Measurements from ENCODE around the gene UAP1L1. TPM values are rescaled to one million over a fixed set of nuclear protein-coding genes. Genes with fewer than 3 reads are reported as not detected.

Gene UAP1L1
- total and polyA plus RNA-seq, 2 of the 8 experiments (the other 6 are each of a cell fraction or from before 2014, with no cell fraction given) = 2.0 to 5.4 TPM

DNA sequence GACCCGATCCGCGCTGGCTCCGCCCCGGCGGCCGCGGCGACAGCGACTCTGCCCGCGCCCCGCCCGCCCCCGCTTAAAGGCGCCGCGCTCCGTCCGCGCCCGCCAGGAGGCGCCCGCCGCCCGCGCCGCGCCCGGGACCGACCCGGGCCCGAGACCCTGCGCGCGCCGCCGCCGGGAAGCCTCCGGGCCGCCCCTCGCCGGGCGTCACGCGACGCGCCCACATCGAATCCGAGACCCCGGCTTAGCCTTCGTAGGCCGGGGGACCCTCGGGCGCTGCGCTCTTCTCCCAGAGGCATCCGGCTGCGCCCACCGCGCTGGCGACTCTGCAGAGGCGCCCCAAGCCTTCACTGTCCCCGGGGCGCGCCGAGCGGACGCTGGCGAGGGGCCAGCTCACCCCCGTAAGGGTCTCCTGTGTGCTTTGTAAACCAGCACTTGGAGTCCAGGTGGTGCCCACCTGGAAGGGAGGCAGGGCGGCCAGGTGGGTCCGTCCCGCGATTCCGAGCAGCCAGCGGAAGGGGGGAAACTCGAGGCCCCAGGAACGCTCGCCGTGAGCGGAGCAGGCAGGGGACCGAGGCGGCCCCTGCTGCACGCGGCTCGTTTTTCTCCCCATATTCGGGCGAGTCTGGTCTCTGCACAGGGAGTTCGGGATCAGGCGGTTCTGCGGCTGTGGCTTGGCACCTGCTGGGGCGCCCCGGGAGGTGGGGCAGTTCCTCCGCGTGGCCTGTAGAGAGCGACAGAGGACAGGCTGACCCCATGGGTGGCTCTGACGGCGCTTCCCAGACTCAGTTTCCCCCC, 48.9 kb upstream of the UAP1L1 start (continued):
- TF ChIP-seq CTCF (IDR thresholded peaks at IDR 0.05; ENCODE audit: control extremely low read depth in 1 of 3, insufficient read depth in 1 of 3, low read depth in 1 of 3, low read length in 3 of 3) = peak in 2 of 3 experiments; percentile 44 to 53; a peak in 3 of 4 replicates
- no peak for TF ChIP-seq PHF8 (conservative IDR thresholded peaks at IDR 0.05; ENCODE audit: low read depth, low read length)
- TF ChIP-seq HDAC2 (IDR thresholded peaks at IDR 0.05; ENCODE audit: borderline replicate concordance in 1 of 2, low read depth in 2 of 2, low read length in 2 of 2) = no peak
- no peak for TF ChIP-seq KDM5A (IDR thresholded peaks at IDR 0.05; ENCODE audit: low read length)
- TF ChIP-seq E2F6 (IDR thresholded peaks at IDR 0.05) = peak; percentile 58
- TF ChIP-seq RAD21 (IDR thresholded peaks at IDR 0.05 in 1 of 2, conservative IDR thresholded peaks at IDR 0.05 in 1 of 2; ENCODE audit: low read depth in 2 of 2, low read length in 2 of 2) = peak; percentile 8 to 21; a peak in 2 of 4 replicates
- no peak for TF ChIP-seq BRCA1 (IDR thresholded peaks at IDR 0.05; ENCODE audit: low read depth, low read length)
- peak; percentile 61 for TF ChIP-seq ASH2L (IDR thresholded peaks at IDR 0.05; ENCODE audit: low read length)
- no peak for TF ChIP-seq RBBP5 (IDR thresholded peaks at IDR 0.05; ENCODE audit: borderline replicate concordance, low read depth, low read length)
- no peak for TF ChIP-seq RXRA (IDR thresholded peaks at IDR 0.05; ENCODE audit: insufficient read depth, low read depth, low read length)
